MCF 10A (cell line): ENCODE measurements around the gene RAE1. TPM values are rescaled to one million over a fixed set of nuclear protein-coding genes. Genes with fewer than 3 reads are reported as not detected.

Experiments
- BruUV-seq: library from RNA; stranded (reverse); fragments of 400-500 nt; replicated peaks from 2 replicates; lab custom pipeline; 2021; lab: Mats Ljungman, UMichigan
- CTCF ChIA-PET: fragments of 300-600 bp; sonication (Branson Sonifier 250); formaldehyde crosslinking; extraction: SDS; loops from one replicate; lab custom pipeline; 2021; ENCODE audit warnings: antibody characterized with exemption, inconsistent platforms; lab: Yijun Ruan, JAX
- POLR2A ChIA-PET: fragments of 300-600, 350-650 bp; sonication (Branson Sonifier 250); formaldehyde crosslinking; extraction: SDS; loops from one replicate; lab custom pipeline; 2020; ENCODE audit warnings: antibody characterized with exemption, inconsistent platforms; lab: Yijun Ruan, JAX
- DNase-seq: peaks from one replicate; pipeline ENCODE4 v3.0.0-alpha.2; 2018; ENCODE audit not compliant: unreplicated experiment
- H3K27ac Mint-ChIP-seq: one replicate; pipeline ENCODE4 v1.8.0; 2022; ENCODE audit warnings: mild to moderate bottlenecking, low read depth, mixed read lengths; ENCODE audit not compliant: unreplicated experiment
- H3K27me3 Mint-ChIP-seq: one replicate; pipeline ENCODE4 v1.8.0; 2022; ENCODE audit warnings: mixed read lengths; ENCODE audit not compliant: insufficient read depth, unreplicated experiment
- H3K36me3 Mint-ChIP-seq: one replicate; pipeline ENCODE4 v1.8.0; 2022; ENCODE audit warnings: mild to moderate bottlenecking, moderate library complexity, mixed read lengths; ENCODE audit not compliant: insufficient read depth, unreplicated experiment
- H3K4me1 Mint-ChIP-seq: one replicate; pipeline ENCODE4 v1.8.0; 2022; ENCODE audit warnings: mixed read lengths; ENCODE audit not compliant: insufficient read depth, unreplicated experiment
- H3K4me3 Mint-ChIP-seq: one replicate; pipeline ENCODE4 v1.8.0; 2022; ENCODE audit warnings: mild to moderate bottlenecking, moderate library complexity, mixed read lengths; ENCODE audit not compliant: unreplicated experiment
- H3K9me3 Mint-ChIP-seq: one replicate; pipeline ENCODE4 v1.8.0; 2022; ENCODE audit warnings: mixed read lengths; ENCODE audit not compliant: unreplicated experiment
- intact Hi-C: fragments of 100-400 bp; cut with micrococcal nuclease; formaldehyde crosslinking; loops from 2 replicates; pipeline ENCODE4 v1.14.1; 2022
- total RNA-seq: library from RNA; stranded (reverse); gene quantifications from 2 replicates; pipeline ENCODE4 v1.2.3, GENCODE V29; 2022
- TF ChIP-seq, protein P1 (sequence below): fragments of 200-600 bp; IDR thresholded peaks from one replicate; pipeline ENCODE4 v1.8.0; 2022; ENCODE audit warnings: antibody characterized with exemption, mild to moderate bottlenecking; ENCODE audit not compliant: unreplicated experiment

RAE1 gene
- total RNA-seq, 1 experiment from 2014 or later = 46.7 TPM

DNA sequence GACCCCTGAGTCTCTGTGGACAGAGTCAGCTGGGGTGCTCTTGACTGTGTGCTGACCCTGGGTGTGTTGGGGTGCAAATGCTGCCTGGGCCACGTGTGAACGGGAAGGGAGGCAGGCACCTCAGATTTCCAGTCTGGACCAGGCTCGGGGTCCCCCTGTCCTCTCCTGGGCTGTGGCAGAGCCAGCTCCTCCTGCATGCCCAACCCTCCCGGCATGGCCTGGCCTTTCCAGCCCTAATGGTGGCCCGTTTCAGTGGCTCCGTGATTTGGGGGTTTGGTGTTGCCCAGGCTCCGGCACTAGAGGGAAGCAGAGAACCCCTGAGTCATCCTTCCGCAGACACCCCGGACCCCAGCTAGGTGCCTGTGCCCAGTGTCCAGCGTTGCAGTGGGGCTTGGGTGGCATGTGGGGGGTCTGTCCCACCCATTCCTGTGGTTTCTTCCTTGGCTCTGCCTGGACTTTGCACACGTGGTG, 49.2 kb downstream of the RAE1 start:
- ChIA-PET CTCF (interaction anchor here (0.7 to 1.1 kb wide), 3 partner anchors 18 to 749 kb away, joined by 3 to 5 read pairs (median 3); no protein-coding TSS in a partner anchor), POLR2A (no interaction called here)
- no TSS peak for BruUV-seq
- no peak overlapping the region for H3K4me3 Mint-ChIP-seq
- intact Hi-C loops = no loop called here
- no peaks in the 10 kb centered on the region for H3K36me3 Mint-ChIP-seq
- no peaks in the 10 kb centered on the region for H3K9me3 Mint-ChIP-seq
- TF ChIP-seq, protein P1, sequence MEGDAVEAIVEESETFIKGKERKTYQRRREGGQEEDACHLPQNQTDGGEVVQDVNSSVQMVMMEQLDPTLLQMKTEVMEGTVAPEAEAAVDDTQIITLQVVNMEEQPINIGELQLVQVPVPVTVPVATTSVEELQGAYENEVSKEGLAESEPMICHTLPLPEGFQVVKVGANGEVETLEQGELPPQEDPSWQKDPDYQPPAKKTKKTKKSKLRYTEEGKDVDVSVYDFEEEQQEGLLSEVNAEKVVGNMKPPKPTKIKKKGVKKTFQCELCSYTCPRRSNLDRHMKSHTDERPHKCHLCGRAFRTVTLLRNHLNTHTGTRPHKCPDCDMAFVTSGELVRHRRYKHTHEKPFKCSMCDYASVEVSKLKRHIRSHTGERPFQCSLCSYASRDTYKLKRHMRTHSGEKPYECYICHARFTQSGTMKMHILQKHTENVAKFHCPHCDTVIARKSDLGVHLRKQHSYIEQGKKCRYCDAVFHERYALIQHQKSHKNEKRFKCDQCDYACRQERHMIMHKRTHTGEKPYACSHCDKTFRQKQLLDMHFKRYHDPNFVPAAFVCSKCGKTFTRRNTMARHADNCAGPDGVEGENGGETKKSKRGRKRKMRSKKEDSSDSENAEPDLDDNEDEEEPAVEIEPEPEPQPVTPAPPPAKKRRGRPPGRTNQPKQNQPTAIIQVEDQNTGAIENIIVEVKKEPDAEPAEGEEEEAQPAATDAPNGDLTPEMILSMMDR = no peak
- no peak for DNase-seq
- H3K4me1 Mint-ChIP-seq = no peaks in the 10 kb centered on the region
- no peaks in the 10 kb centered on the region for H3K27me3 Mint-ChIP-seq
- no peak overlapping the region for H3K27ac Mint-ChIP-seq

DNA sequence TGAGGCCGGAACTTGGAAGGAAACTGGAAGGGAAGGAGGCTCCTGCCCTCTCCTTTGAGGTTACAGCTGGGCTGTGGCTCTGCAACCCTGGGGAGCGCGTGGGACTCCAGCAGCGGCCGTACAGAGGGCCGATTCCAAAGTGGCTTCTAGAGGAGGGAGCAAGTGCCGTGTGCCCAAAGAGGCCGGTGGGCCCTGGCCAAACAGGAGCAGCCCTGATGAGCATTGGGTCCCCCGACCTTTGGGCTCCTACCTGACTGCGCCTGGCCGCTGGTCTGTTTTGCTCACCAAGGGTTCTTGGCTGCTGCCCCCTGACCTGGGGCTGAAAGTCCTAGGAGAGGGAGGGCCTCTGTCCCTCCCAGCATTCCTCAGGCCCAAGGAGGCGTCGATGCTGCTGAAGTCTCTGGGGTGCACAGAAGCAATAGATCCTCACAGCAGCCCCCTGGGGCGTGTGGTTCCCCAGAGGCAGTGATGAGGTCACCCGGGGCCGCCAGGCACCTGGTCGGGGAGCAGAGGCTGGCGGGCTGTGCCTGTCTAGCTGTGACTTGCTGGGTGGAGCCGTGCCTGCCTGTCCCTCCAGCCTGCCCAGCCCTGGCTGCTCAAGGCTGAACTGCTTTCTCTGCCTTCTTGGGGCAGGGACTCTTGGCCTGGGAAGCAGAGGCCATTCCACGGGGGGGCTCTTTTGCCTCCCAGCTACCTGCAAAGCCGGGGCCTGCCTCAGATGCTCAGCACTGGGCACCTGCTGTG, 49.9 kb downstream of the RAE1 start:
- intact Hi-C loops = no loop called here
- Mint-ChIP-seq H3K4me1 (no peaks in the 10 kb centered on the region), H3K36me3 (no peaks in the 10 kb centered on the region), H3K9me3 (no peaks in the 10 kb centered on the region), H3K4me3 (no peak overlapping the region), H3K27me3 (no peaks in the 10 kb centered on the region), H3K27ac (no peak overlapping the region)
- ChIA-PET POLR2A (no interaction called here), CTCF (interaction anchor here (0.7 kb wide), 1 partner anchor 749 kb away, joined by 3 read pairs; no protein-coding TSS in a partner anchor)
- DNase-seq = no peak
- TF ChIP-seq, protein P1 = no peak
- BruUV-seq = no TSS peak

DNA sequence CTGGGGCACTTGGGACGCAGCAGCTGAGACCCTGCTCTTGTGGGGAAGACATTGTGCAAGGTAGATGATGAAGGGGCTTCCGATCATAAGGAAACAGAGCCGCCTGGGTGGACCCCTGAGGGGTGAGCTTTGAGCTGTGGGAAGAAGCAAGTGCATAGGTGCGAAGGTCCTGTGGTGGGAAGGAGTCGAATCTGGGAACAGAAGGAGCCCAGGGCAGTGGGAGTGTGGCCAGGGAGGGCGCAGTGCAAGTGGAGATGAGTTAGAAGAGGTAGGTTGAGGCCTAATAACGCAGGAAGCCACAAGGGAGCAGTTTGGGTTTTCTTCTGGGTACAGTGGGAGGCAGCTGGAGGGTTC, 50.5 kb downstream of the RAE1 start:
- POLR2A ChIA-PET = no interaction called here
- Mint-ChIP-seq H3K9me3 (no peaks in the 10 kb centered on the region), H3K4me3 (no peak overlapping the region), H3K27ac (no peak overlapping the region), H3K36me3 (no peaks in the 10 kb centered on the region), H3K4me1 (no peaks in the 10 kb centered on the region), H3K27me3 (no peaks in the 10 kb centered on the region)
- TF ChIP-seq, protein P1 = no peak
- CTCF ChIA-PET = no interaction called here
- no TSS peak for BruUV-seq
- no peak for DNase-seq
- intact Hi-C loops = no loop called here

DNA sequence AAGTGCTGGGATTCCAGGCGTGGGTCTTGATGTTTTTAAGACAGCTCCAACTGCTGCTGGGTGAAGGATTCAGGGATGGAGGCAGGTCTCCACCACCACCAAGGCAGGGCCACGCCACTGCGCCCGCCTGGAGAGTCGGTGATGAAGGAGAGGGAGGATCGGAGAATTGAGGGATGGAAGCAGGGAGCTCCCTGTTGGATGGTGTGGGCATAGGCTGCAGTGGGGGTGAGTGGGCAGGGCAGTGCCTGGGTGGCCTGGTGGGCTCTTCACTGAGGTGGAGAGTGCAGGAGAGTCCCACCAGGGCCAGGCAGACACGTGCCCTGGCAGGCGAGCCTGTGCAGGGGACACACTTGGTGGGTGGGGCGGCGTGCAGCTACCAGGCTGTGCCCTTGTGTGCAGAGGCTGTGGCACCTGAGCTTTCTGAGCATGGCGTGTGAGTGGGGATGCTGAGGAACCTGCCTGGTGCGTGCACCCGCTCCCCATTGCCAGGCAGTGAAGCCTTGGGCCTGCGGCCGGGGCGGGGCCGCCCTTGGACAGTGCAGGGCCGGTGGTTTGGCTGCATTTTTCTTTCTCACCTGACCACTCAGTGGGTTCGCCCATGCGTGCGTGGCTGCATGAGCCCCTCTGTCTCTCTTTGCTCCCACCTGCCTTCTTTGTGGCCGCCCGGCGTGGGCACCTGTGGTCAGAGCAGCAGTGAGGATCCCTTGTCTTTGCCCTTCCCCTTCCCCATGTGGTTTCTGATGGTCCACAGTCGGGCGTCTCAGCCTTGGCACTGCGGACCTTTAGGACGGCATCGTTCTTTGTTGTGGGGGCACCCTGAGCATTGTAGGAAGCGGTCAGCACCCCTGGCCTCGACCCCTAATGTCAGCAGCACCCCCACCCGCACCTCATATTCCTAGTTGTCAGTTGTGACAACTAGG, 51.4 kb downstream of the RAE1 start:
- TF ChIP-seq, protein P1 = no peak
- BruUV-seq = no TSS peak
- intact Hi-C loops = no loop called here
- Mint-ChIP-seq H3K27ac (no peak overlapping the region), H3K27me3 (no peaks in the 10 kb centered on the region), H3K36me3 (no peaks in the 10 kb centered on the region), H3K9me3 (no peaks in the 10 kb centered on the region), H3K4me3 (no peak overlapping the region), H3K4me1 (no peaks in the 10 kb centered on the region)
- POLR2A ChIA-PET = no interaction called here
- CTCF ChIA-PET = interaction anchor here (0.7 kb wide), 2 partner anchors 10 to 93 kb away, joined by 3 to 5 read pairs; no protein-coding TSS in a partner anchor
- DNase-seq = no peak
